K562 (cell line): Measurements from ENCODE around the gene IBA57. TPM values are rescaled to one million over a fixed set of nuclear protein-coding genes. Genes with fewer than 3 reads are reported as not detected.

Source experiments
- ATAC-seq: fragments of 200-7000 bp; cut with Tn5 transposase; 3 replicates; pipeline ENCODE4 v1.9.1; 2020; ENCODE audit warnings: moderate library complexity
- BruUV-seq: library from RNA; stranded (reverse); fragments of 400-500 nt; replicated peaks from 2 replicates; lab custom pipeline; 2021; lab: Mats Ljungman, UMichigan
- CTCF ChIA-PET: fragments of 300-600 bp; formaldehyde crosslinking; extraction: SDS; loops from one replicate; lab custom pipeline; 2021; ENCODE audit warnings: low intra/inter-chr PET ratio; lab: Yijun Ruan, JAX
- POLR2A ChIA-PET: fragments of 300-600, 350-650 bp; sonication (Branson Sonifier 250); formaldehyde crosslinking; extraction: SDS; loops from one replicate; lab custom pipeline; 2021; ENCODE audit warnings: antibody characterized with exemption, inconsistent platforms; lab: Yijun Ruan, JAX
- DNase-seq, 4 experiments: peaks; one replicate each; pipeline versions ENCODE4 v3.0.0 to v3.0.0-alpha.2; 2011 to 2018; ENCODE audit warnings: low spot score in 3 of 4, mixed read lengths in 3 of 4; ENCODE audit errors: extremely low read depth in 1 of 4
- FAIRE-seq: peaks from 2 replicates; lab custom pipeline; 2011; peaks lifted over from hg19 to GRCh38; lab: Jason Lieb, UNC
- H2AFZ ChIP-seq: 2 replicates; pipeline ENCODE4 v1.6.0; 2011; ENCODE audit warnings: low read depth, low read length, control low read depth, inconsistent platforms
- H3K27ac ChIP-seq: fragments of 200-600 bp; 3 replicates; pipeline ENCODE4 v1.8.0; 2011; ENCODE audit warnings: low read depth, mild to moderate bottlenecking, control low read depth, inconsistent platforms, low read length, moderate library complexity, mixed read lengths; ENCODE audit errors: extremely low read depth
- H3K27me3 ChIP-seq, 2 experiments: fragments of 300-600 bp in 1 of 2; 2 replicates in 1 of 2; 3 replicates in 1 of 2; pipeline versions ENCODE4 v1.6.0 to v1.8.0; 2011; ENCODE audit warnings: inconsistent platforms in 2 of 2, low read length in 2 of 2, mild to moderate bottlenecking in 1 of 2, mixed read lengths in 1 of 2, moderate library complexity in 1 of 2; ENCODE audit not compliant: control insufficient read depth in 2 of 2, insufficient read depth in 2 of 2
- H3K36me3 ChIP-seq: fragments of 300-600 bp; 3 replicates; pipeline ENCODE4 v1.8.0; 2011; ENCODE audit warnings: mild to moderate bottlenecking, low read length, inconsistent platforms; ENCODE audit not compliant: control insufficient read depth, insufficient read depth
- H3K4me1 ChIP-seq, 2 experiments: fragments of 200-600 bp in 1 of 2; replicated peaks in 1 of 2; 2 replicates in 1 of 2; 3 replicates in 1 of 2; pipeline versions ENCODE4 v1.5.1 to v1.8.0; 2011; ENCODE audit warnings: inconsistent platforms in 2 of 2, low read length in 2 of 2, mild to moderate bottlenecking in 1 of 2, mixed read lengths in 1 of 2, moderate library complexity in 1 of 2; ENCODE audit not compliant: control insufficient read depth in 2 of 2, insufficient read depth in 2 of 2
- H3K4me2 ChIP-seq: 2 replicates; pipeline ENCODE4 v1.6.1; 2011; ENCODE audit warnings: low read length, control low read depth, inconsistent platforms, mixed read lengths; ENCODE audit not compliant: insufficient read depth
- H3K4me3 ChIP-seq: fragments of 200-600 bp; sonication (generic), shearing (Covaris generic); 2 replicates; pipeline ENCODE4 v1.5.1; 2016; ENCODE audit warnings: control low read depth, inconsistent platforms
- H3K79me2 ChIP-seq: fragments of 200-600 bp; 3 replicates; pipeline ENCODE4 v1.8.0; 2011; ENCODE audit warnings: low read length, inconsistent platforms; ENCODE audit not compliant: control insufficient read depth, insufficient read depth
- H3K9ac ChIP-seq, 2 experiments: 2 replicates each; pipeline versions ENCODE4 v1.6.0 to v1.6.1; 2011; ENCODE audit warnings: low read depth in 2 of 2, low read length in 2 of 2, control low read depth in 1 of 2, inconsistent platforms in 1 of 2, mild to moderate bottlenecking in 1 of 2, mixed read lengths in 1 of 2; ENCODE audit not compliant: insufficient read depth in 1 of 2
- H3K9me1 ChIP-seq: one replicate; pipeline ENCODE4 v1.6.0; 2011; ENCODE audit warnings: inconsistent platforms, mild to moderate bottlenecking, low read length, moderate library complexity; ENCODE audit not compliant: control insufficient read depth, insufficient read depth
- H3K9me3 ChIP-seq: replicated peaks from 2 replicates; pipeline ENCODE4 v1.5.1; 2011; ENCODE audit warnings: low read depth, low read length, inconsistent platforms; ENCODE audit not compliant: control insufficient read depth, insufficient read depth
- H4K20me1 ChIP-seq: replicated peaks from 2 replicates; pipeline ENCODE4 v1.6.1; 2011; ENCODE audit warnings: low read length, inconsistent platforms, mixed read lengths; ENCODE audit not compliant: control insufficient read depth, insufficient read depth
- CCAR2 ChIP-seq: fragments of 200-400 bp; formaldehyde crosslinking; IDR thresholded peaks from 2 replicates; pipeline ENCODE4 v1.6.1; 2017; ENCODE audit warnings: mild to moderate bottlenecking, low read depth, low read length
- FOXP1 ChIP-seq: sonication (generic); formaldehyde crosslinking; IDR thresholded peaks from 2 replicates; pipeline ENCODE4 v1.8.0; 2022; ENCODE audit warnings: mild to moderate bottlenecking, missing genetic modification reagents
- ILK ChIP-seq: fragments of 450-650 bp; IDR thresholded peaks from 2 replicates; pipeline ENCODE4 v1.6.1; 2016; ENCODE audit warnings: missing genetic modification characterization, low read depth, mild to moderate bottlenecking, missing compliant biosample characterization, moderate library complexity, borderline replicate concordance
- KLF1 ChIP-seq: fragments of 450-650 bp; IDR thresholded peaks from 2 replicates; pipeline ENCODE4 v1.6.1; 2016; ENCODE audit warnings: missing genetic modification characterization, missing compliant biosample characterization
- MEF2A ChIP-seq: IDR thresholded peaks from 2 replicates; pipeline ENCODE4 v1.6.1; 2011; ENCODE audit warnings: low read depth, mild to moderate bottlenecking, low read length, moderate library complexity; ENCODE audit not compliant: control insufficient read depth
- NCOA4 ChIP-seq: fragments of 450-650 bp; IDR thresholded peaks from 2 replicates; pipeline ENCODE4 v1.6.1; 2018; ENCODE audit warnings: mild to moderate bottlenecking; ENCODE audit not compliant: partially characterized antibody
- RBFOX2 ChIP-seq: fragments of 200-400 bp; formaldehyde crosslinking; IDR thresholded peaks from 2 replicates; pipeline ENCODE4 v1.6.1; 2017; ENCODE audit warnings: low read depth, mild to moderate bottlenecking, low read length, moderate library complexity
- TRIM24 ChIP-seq, 2 experiments: fragments of 450-650 bp; IDR thresholded peaks; 2 replicates each; pipeline ENCODE4 v1.6.1; 2016
- ZNF143 ChIP-seq: sonication (generic); formaldehyde crosslinking; IDR thresholded peaks from 2 replicates; pipeline ENCODE4 v1.9.0; 2022; ENCODE audit warnings: mild to moderate bottlenecking, missing genetic modification reagents
- ZNF445 ChIP-seq: fragments of 250-450 bp; sonication (Bioruptor Pico); IDR thresholded peaks from 2 replicates; pipeline ENCODE4 v1.4.0; 2020; ENCODE audit warnings: low read depth, mild to moderate bottlenecking, moderate library complexity
- ZNF551 ChIP-seq: fragments of 250-450 bp; sonication (Bioruptor Pico); IDR thresholded peaks from 2 replicates; pipeline ENCODE4 v1.5.0; 2021; ENCODE audit warnings: mild to moderate bottlenecking, moderate library complexity
- WGBS: fragments of 100-300 bp; shearing (Covaris generic); methylation state at CpG from one replicate; pipeline ENCODE4 v1.1.6; 2016; ENCODE audit warnings: low coverage, mixed read lengths; ENCODE audit not compliant: insufficient coverage; ENCODE audit errors: missing lambda C conversion rate; 5-methylcytosine and 5-hydroxymethylcytosine counted together
- in situ Hi-C: fragments of 300-500 bp; cut with MboI; formaldehyde crosslinking; loops from 4 replicates; pipeline ENCODE4 v1.15.0; 2018; ENCODE audit warnings: inconsistent platforms, mixed read lengths
- intact Hi-C: fragments of 100-400 bp; cut with micrococcal nuclease; formaldehyde crosslinking; loops from 2 replicates; pipeline ENCODE4 v1.14.2; 2022
- polyA plus RNA-seq, 8 experiments: library from polyadenylated mRNA; depleted of rRNA in 4 of 8; stranded (reverse) in 5 of 8; unstranded in 3 of 8; fragments of >200 nt; fragmentation: Nextera tagmentation in 2 of 8; fragmentation: Illumina TruSeq in 1 of 8; extraction: Ambion mirVana in 2 of 8; extraction: Trizol in 1 of 8; gene quantifications; 2 replicates each; pipeline versions ENCODE4 v1.2.1 to v1.2.3, GENCODE V29; 2011 to 2014; ENCODE audit warnings: inconsistent platforms in 1 of 8, missing spikeins in 1 of 8
- total RNA-seq, 7 experiments: library from RNA; depleted of rRNA in 6 of 7; stranded (reverse); fragments of >200 nt in 6 of 7; fragmentation: Illumina TruSeq in 2 of 7; extraction: Trizol in 2 of 7; gene quantifications; 2 replicates each; pipeline versions ENCODE4 v1.2.1 to v1.2.3, GENCODE V29; 2011 to 2021; ENCODE audit warnings: low replicate concordance in 1 of 7
- TF ChIP-seq, protein P1 (sequence below): sonication (generic); formaldehyde crosslinking; IDR thresholded peaks from 2 replicates; pipeline ENCODE4 v1.8.1; 2022; ENCODE audit warnings: missing genetic modification reagents
- TF ChIP-seq, protein P2 (sequence below), 3 experiments: IDR thresholded peaks in 2 of 3; conservative IDR thresholded peaks in 1 of 3; 2 replicates each; pipeline ENCODE4 v1.5.1; 2011 to 2012; ENCODE audit warnings: low read length in 3 of 3, mild to moderate bottlenecking in 3 of 3, control low read depth in 2 of 3, improper control_type of control experiment in 1 of 3, inconsistent platforms in 1 of 3, low read depth in 1 of 3, mixed read lengths in 1 of 3, moderate library complexity in 1 of 3; ENCODE audit not compliant: insufficient read depth in 2 of 3

Gene IBA57
- total and polyA plus RNA-seq, 9 of the 15 experiments (the other 6 are each of a cell fraction or from before 2014, with no cell fraction given), result 0.77 to 15.5 (median 2.7) TPM

DNA sequence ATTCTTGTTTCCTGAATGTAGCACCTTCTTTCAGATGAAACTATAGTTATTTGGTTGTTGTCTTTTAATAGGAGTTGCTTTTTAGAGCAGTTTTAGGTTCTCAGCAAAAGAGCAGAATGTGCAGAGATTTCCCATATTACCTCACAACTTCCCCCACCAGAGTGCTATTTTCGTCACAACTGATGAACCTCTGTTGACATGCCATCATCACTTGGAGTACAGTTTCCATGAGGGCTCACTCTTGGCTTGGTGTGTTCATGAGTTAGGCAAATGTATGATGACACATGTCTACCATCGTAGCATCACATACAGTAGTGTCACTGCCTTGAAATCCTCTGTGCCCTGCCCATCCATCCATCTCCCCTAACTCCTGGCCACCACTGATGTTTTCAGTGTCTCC lies 3.7 kb downstream of the IBA57 start:
- in situ Hi-C loops (no loop called here), intact Hi-C loops (no loop called here)
- H3K79me2 ChIP-seq, result peaks cover 10% of the 10 kb centered on the region
- peaks cover 2% of the 10 kb centered on the region for H3K9me1 ChIP-seq
- no peaks in the 10 kb centered on the region for H3K27me3 ChIP-seq
- H3K36me3 ChIP-seq, result no peaks in the 10 kb centered on the region
- POLR2A ChIA-PET, result interaction anchor here (0.8 to 1.4 kb wide), 3 partner anchors 18 to 114 kb away, joined by 3 to 4 read pairs (median 3); no protein-coding TSS in a partner anchor
- ATAC-seq (no peak), FAIRE-seq (no peak), DNase-seq (no peak)
- TF ChIP-seq FOXP1 (CRISPR knock-in tag) (no peak), MEF2A (peak; percentile 31; the same call in 1 of the 2 replicates)
- BruUV-seq, result no TSS peak
- CTCF ChIA-PET, result no interaction called here
- peaks cover 7% of the 10 kb centered on the region for H4K20me1 ChIP-seq
- no peaks in the 10 kb centered on the region for H3K9me3 ChIP-seq
- peaks cover 20 to 46% of the 10 kb centered on the region in 2 experiments for H3K4me1 ChIP-seq
- H2AFZ ChIP-seq, result no peak overlapping the region
- WGBS, result 48% methylated on average over 2 of the region's 2 CpGs
- H3K4me2 ChIP-seq, result no peak overlapping the region
- no peak overlapping the region for H3K27ac ChIP-seq
- no peak overlapping the region for H3K4me3 ChIP-seq
- no peak overlapping the region for H3K9ac ChIP-seq

DNA sequence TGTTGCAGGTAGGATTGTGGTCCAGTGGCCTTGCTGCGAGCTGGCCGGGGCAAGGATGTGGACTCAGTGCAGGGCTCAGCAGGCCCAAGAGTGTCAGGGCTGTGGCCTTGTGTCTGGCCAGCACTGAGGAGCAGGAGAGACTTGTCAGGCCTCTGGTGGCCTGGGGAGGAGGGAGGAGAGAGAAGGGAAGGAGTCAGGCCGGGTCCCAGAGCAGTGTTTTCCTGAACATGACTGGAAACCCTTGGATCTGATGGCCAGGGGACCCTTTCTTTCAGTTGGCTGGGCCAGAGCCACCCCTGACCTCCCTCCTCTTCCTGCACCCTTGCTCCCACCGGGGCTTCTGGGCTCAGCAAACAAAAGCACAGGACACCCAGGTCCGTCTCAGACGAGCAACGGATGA lies 5.1 kb downstream of the IBA57 start:
- in situ Hi-C loops, result no loop called here
- H3K27ac ChIP-seq, result no peak overlapping the region
- H3K4me1 ChIP-seq, result peaks cover 12 to 50% of the 10 kb centered on the region in 2 experiments; a peak in 4 of 5 replicates
- no peaks in the 10 kb centered on the region for H3K9me1 ChIP-seq
- H3K36me3 ChIP-seq, result peaks cover 7% of the 10 kb centered on the region; the same call in 1 of the 3 replicates
- WGBS, result 67% methylated on average over 7 of the region's 7 CpGs
- H3K4me2 ChIP-seq, result no peak overlapping the region
- H4K20me1 ChIP-seq, result peaks cover 6% of the 10 kb centered on the region
- intact Hi-C loops, result no loop called here
- H3K9ac ChIP-seq, result peak overlapping the region in 1 of 2 experiments; percentile 68; a peak in 2 of 4 replicates
- H2AFZ ChIP-seq, result no peak overlapping the region
- H3K27me3 ChIP-seq, result no peaks in the 10 kb centered on the region
- TF ChIP-seq ILK (tag) (no peak), ZNF551 (no peak), KLF1 (no peak), NCOA4 (no peak), ZNF143 (CRISPR knock-in tag) (no peak), CCAR2 (no peak), RBFOX2 (no peak), ZNF445 (CRISPR knock-in tag) (no peak), TRIM24 (IDR thresholded peaks at IDR 0.05) (no peak)
- TF ChIP-seq, protein P1, sequence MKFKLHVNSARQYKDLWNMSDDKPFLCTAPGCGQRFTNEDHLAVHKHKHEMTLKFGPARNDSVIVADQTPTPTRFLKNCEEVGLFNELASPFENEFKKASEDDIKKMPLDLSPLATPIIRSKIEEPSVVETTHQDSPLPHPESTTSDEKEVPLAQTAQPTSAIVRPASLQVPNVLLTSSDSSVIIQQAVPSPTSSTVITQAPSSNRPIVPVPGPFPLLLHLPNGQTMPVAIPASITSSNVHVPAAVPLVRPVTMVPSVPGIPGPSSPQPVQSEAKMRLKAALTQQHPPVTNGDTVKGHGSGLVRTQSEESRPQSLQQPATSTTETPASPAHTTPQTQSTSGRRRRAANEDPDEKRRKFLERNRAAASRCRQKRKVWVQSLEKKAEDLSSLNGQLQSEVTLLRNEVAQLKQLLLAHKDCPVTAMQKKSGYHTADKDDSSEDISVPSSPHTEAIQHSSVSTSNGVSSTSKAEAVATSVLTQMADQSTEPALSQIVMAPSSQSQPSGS (CRISPR knock-in tag), result no peak
- TF ChIP-seq, protein P2, sequence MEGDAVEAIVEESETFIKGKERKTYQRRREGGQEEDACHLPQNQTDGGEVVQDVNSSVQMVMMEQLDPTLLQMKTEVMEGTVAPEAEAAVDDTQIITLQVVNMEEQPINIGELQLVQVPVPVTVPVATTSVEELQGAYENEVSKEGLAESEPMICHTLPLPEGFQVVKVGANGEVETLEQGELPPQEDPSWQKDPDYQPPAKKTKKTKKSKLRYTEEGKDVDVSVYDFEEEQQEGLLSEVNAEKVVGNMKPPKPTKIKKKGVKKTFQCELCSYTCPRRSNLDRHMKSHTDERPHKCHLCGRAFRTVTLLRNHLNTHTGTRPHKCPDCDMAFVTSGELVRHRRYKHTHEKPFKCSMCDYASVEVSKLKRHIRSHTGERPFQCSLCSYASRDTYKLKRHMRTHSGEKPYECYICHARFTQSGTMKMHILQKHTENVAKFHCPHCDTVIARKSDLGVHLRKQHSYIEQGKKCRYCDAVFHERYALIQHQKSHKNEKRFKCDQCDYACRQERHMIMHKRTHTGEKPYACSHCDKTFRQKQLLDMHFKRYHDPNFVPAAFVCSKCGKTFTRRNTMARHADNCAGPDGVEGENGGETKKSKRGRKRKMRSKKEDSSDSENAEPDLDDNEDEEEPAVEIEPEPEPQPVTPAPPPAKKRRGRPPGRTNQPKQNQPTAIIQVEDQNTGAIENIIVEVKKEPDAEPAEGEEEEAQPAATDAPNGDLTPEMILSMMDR (IDR thresholded peaks at IDR 0.05 in 2 of 3, conservative IDR thresholded peaks at IDR 0.05 in 1 of 3; ENCODE audit: insufficient read depth in 2 of 3, low read depth in 1 of 3, low read length in 3 of 3), result no peak
- CTCF ChIA-PET, result no interaction called here
- H3K79me2 ChIP-seq, result peaks cover 14% of the 10 kb centered on the region
- no peak for ATAC-seq
- FAIRE-seq, result no peak
- H3K9me3 ChIP-seq, result no peaks in the 10 kb centered on the region
- BruUV-seq, result no TSS peak
- no peak overlapping the region for H3K4me3 ChIP-seq
- DNase-seq, result no peak
- POLR2A ChIA-PET, result interaction anchor here (0.6 to 1.4 kb wide), 2 partner anchors 19 to 87 kb away, joined by 3 to 4 read pairs; no protein-coding TSS in a partner anchor
